K562 (cell line): ENCODE data around the gene CPM.

ENCODE experiments used
- MTA3 ChIP-seq: fragments of 450-650 bp; formaldehyde crosslinking; IDR thresholded peaks from 2 replicates; pipeline ENCODE4 v1.6.1; 2017; ENCODE audit warnings: mild to moderate bottlenecking, borderline replicate concordance
- POLR2AphosphoS5 ChIP-seq: IDR thresholded peaks from 2 replicates; pipeline ENCODE4 v1.6.1; 2011; ENCODE audit warnings: mild to moderate bottlenecking, low read depth, low read length, moderate library complexity; ENCODE audit not compliant: control insufficient read depth, insufficient read depth

GRCh38 chr12:68975811-68976210 lies 42.8 kb upstream of the CPM start:
- TF ChIP-seq MTA3 (no peak), POLR2AphosphoS5 (no peak)
